K562 (cell line): ENCODE results near the gene METAP2. TPM values are rescaled to one million over a fixed set of nuclear protein-coding genes. Genes with fewer than 3 reads are reported as not detected.

ENCODE experiments used
- ELF2 ChIP-seq: fragments of 250-450 bp; sonication (Bioruptor Pico); IDR thresholded peaks from 2 replicates; pipeline ENCODE4 v1.5.0; 2021; ENCODE audit warnings: mild to moderate bottlenecking
- ERF ChIP-seq: fragments of 450-650 bp; formaldehyde crosslinking; IDR thresholded peaks from 2 replicates; pipeline ENCODE4 v1.4.0; 2020; ENCODE audit warnings: mild to moderate bottlenecking, mixed read lengths
- ESRRA ChIP-seq: fragments of 450-650 bp; IDR thresholded peaks from 2 replicates; pipeline ENCODE4 v1.6.1; 2014; ENCODE audit warnings: low read depth, mild to moderate bottlenecking, moderate library complexity, borderline replicate concordance
- GABPA ChIP-seq: fragments of 200-800 bp; sonication (Bioruptor generic); conservative IDR thresholded peaks from 2 replicates; pipeline ENCODE4 v1.6.1; 2016; ENCODE audit warnings: low read depth, missing genetic modification characterization, missing compliant biosample characterization
- HMGN3 ChIP-seq: IDR thresholded peaks from 2 replicates; pipeline ENCODE4 v1.6.1; 2011; ENCODE audit warnings: borderline replicate concordance, low read depth, mild to moderate bottlenecking, mixed read lengths, low read length; ENCODE audit not compliant: insufficient read length; ENCODE audit errors: extremely low read depth
- IFI16 ChIP-seq: fragments of 250-450 bp; sonication (Bioruptor Pico); IDR thresholded peaks from 2 replicates; pipeline ENCODE4 v2.1.2; 2022; ENCODE audit warnings: mild to moderate bottlenecking, inconsistent platforms
- IRF1 ChIP-seq: sonication (generic); formaldehyde crosslinking; IDR thresholded peaks from 2 replicates; pipeline ENCODE4 v1.8.0; 2022; ENCODE audit warnings: missing genetic modification reagents, mild to moderate bottlenecking, borderline replicate concordance
- JUN ChIP-seq, 2 experiments: sonication (generic) in 1 of 2; formaldehyde crosslinking in 1 of 2; IDR thresholded peaks; 2 replicates each; pipeline versions ENCODE4 v1.6.1 to v1.8.0; 2012 to 2022; ENCODE audit warnings: borderline replicate concordance in 2 of 2, mild to moderate bottlenecking in 2 of 2, improper control_type of control experiment in 1 of 2, low read depth in 1 of 2, low read length in 1 of 2, missing genetic modification reagents in 1 of 2
- KDM2B ChIP-seq: fragments of 250-450 bp; sonication (Bioruptor Pico); IDR thresholded peaks from 2 replicates; pipeline ENCODE4 v1.8.0; 2021; ENCODE audit warnings: mild to moderate bottlenecking, moderate library complexity
- NFATC3 ChIP-seq: fragments of 450-650 bp; IDR thresholded peaks from 2 replicates; pipeline ENCODE4 v1.6.1; 2017; ENCODE audit warnings: mild to moderate bottlenecking
- RFX7 ChIP-seq: fragments of 250-450 bp; sonication (Bioruptor Pico); IDR thresholded peaks from 2 replicates; pipeline ENCODE4 v1.5.1; 2021; ENCODE audit warnings: mild to moderate bottlenecking
- SMC3 ChIP-seq: conservative IDR thresholded peaks from 2 replicates; pipeline ENCODE4 v1.6.1; 2011; ENCODE audit warnings: low read depth, low read length, improper control_type of control experiment; ENCODE audit not compliant: insufficient read depth
- TRIM28 ChIP-seq: fragments of 450-650 bp; IDR thresholded peaks from 2 replicates; pipeline ENCODE4 v1.6.1; 2017
- ZNF134 ChIP-seq: fragments of 250-450 bp; sonication (Bioruptor Pico); conservative IDR thresholded peaks from 2 replicates; pipeline ENCODE4 v1.4.0; 2020
- ZNF23 ChIP-seq: fragments of 250-450 bp; sonication (Bioruptor Pico); IDR thresholded peaks from 2 replicates; pipeline ENCODE4 v1.4.0; 2020; ENCODE audit warnings: mild to moderate bottlenecking
- ZNF431 ChIP-seq: sonication (generic); formaldehyde crosslinking; IDR thresholded peaks from 2 replicates; pipeline ENCODE4 v1.8.0; 2022; ENCODE audit warnings: mild to moderate bottlenecking, missing genetic modification reagents
- ZNF695 ChIP-seq: fragments of 450-650 bp; formaldehyde crosslinking; IDR thresholded peaks from 2 replicates; pipeline ENCODE4 v1.4.0; 2020; ENCODE audit warnings: mild to moderate bottlenecking, moderate library complexity
- polyA plus RNA-seq, 8 experiments: library from polyadenylated mRNA; depleted of rRNA in 4 of 8; stranded (reverse) in 5 of 8; unstranded in 3 of 8; fragments of >200 nt; fragmentation: Nextera tagmentation in 2 of 8; fragmentation: Illumina TruSeq in 1 of 8; extraction: Ambion mirVana in 2 of 8; extraction: Trizol in 1 of 8; gene quantifications; 2 replicates each; pipeline versions ENCODE4 v1.2.1 to v1.2.3, GENCODE V29; 2011 to 2014; ENCODE audit warnings: inconsistent platforms in 1 of 8, missing spikeins in 1 of 8
- total RNA-seq, 7 experiments: library from RNA; depleted of rRNA in 6 of 7; stranded (reverse); fragments of >200 nt in 6 of 7; fragmentation: Illumina TruSeq in 2 of 7; extraction: Trizol in 2 of 7; gene quantifications; 2 replicates each; pipeline versions ENCODE4 v1.2.1 to v1.2.3, GENCODE V29; 2011 to 2021; ENCODE audit warnings: low replicate concordance in 1 of 7
- TF ChIP-seq, protein P1 (sequence below), 3 experiments: fragments of 200-800 bp in 1 of 3; sonication (Bioruptor generic) in 1 of 3; sonication (generic) in 1 of 3; formaldehyde crosslinking in 1 of 3; IDR thresholded peaks; 2 replicates each; pipeline versions ENCODE4 v1.6.1 to v1.8.0; 2016 to 2022; ENCODE audit warnings: mild to moderate bottlenecking in 2 of 3, missing compliant biosample characterization in 2 of 3, missing genetic modification characterization in 2 of 3, missing genetic modification reagents in 1 of 3
- TF ChIP-seq, protein P2 (sequence below): sonication (generic); formaldehyde crosslinking; IDR thresholded peaks from 2 replicates; pipeline ENCODE4 v1.5.0; 2020; ENCODE audit warnings: missing genetic modification reagents
- TF ChIP-seq, protein P3 (sequence below), 2 experiments: IDR thresholded peaks in 1 of 2; conservative IDR thresholded peaks in 1 of 2; 2 replicates each; pipeline ENCODE4 v1.6.1; 2016; ENCODE audit warnings: low read depth in 2 of 2, mild to moderate bottlenecking in 1 of 2, missing compliant biosample characterization in 1 of 2, missing genetic modification characterization in 1 of 2, moderate library complexity in 1 of 2

Gene METAP2
- total and polyA plus RNA-seq, 9 of the 15 experiments (the other 6 are each of a cell fraction or from before 2014, with no cell fraction given) = 75.5 to 205 (median 164) TPM

GRCh38 chr12:95473884-95474659, at the start of gene METAP2 (continued):
- no peak for TF ChIP-seq TRIM28
- peak; percentile 93 for TF ChIP-seq GABPA (tag)
- TF ChIP-seq ZNF695 (CRISPR knock-in tag) = no peak
- TF ChIP-seq NFATC3 = no peak
- no peak for TF ChIP-seq KDM2B (CRISPR knock-in tag)
- peak; percentile 49; the same call in 1 of the 2 replicates for TF ChIP-seq ZNF431 (CRISPR knock-in tag)
- TF ChIP-seq IFI16 (CRISPR knock-in tag) = no peak
- TF ChIP-seq ZNF23 (CRISPR knock-in tag) = no peak
- TF ChIP-seq ZNF134 (CRISPR knock-in tag) = no peak
- no peak for TF ChIP-seq RFX7
- TF ChIP-seq, protein P1, sequence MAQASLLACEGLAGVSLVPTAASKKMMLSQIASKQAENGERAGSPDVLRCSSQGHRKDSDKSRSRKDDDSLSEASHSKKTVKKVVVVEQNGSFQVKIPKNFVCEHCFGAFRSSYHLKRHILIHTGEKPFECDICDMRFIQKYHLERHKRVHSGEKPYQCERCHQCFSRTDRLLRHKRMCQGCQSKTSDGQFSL (CRISPR knock-in tag; IDR thresholded peaks at IDR 0.05) = 0 out of 2 replicates have a peak, but pooled peaks have one; percentile 35
- TF ChIP-seq, protein P1 (tag; IDR thresholded peaks at IDR 0.05) = no peak
- TF ChIP-seq, protein P2, sequence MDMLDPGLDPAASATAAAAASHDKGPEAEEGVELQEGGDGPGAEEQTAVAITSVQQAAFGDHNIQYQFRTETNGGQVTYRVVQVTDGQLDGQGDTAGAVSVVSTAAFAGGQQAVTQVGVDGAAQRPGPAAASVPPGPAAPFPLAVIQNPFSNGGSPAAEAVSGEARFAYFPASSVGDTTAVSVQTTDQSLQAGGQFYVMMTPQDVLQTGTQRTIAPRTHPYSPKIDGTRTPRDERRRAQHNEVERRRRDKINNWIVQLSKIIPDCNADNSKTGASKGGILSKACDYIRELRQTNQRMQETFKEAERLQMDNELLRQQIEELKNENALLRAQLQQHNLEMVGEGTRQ (CRISPR knock-in tag) = no peak
- no peak for TF ChIP-seq IRF1 (CRISPR knock-in tag)
- TF ChIP-seq ESRRA = peak; percentile 36; the same call in 1 of the 2 replicates
- TF ChIP-seq, protein P3, sequence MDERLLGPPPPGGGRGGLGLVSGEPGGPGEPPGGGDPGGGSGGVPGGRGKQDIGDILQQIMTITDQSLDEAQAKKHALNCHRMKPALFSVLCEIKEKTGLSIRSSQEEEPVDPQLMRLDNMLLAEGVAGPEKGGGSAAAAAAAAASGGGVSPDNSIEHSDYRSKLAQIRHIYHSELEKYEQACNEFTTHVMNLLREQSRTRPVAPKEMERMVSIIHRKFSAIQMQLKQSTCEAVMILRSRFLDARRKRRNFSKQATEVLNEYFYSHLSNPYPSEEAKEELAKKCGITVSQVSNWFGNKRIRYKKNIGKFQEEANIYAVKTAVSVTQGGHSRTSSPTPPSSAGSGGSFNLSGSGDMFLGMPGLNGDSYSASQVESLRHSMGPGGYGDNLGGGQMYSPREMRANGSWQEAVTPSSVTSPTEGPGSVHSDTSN (CRISPR knock-in tag; IDR thresholded peaks at IDR 0.05; ENCODE audit: low read depth) = no peak
- TF ChIP-seq, protein P3 (tag; conservative IDR thresholded peaks at IDR 0.05; ENCODE audit: low read depth) = no peak
- no peak for TF ChIP-seq ELF2
- TF ChIP-seq HMGN3 = peak; percentile 90
- TF ChIP-seq ERF = no peak
- TF ChIP-seq SMC3 = no peak
- TF ChIP-seq JUN (IDR thresholded peaks at IDR 0.05; ENCODE audit: borderline replicate concordance, low read depth, low read length) = peak; percentile 21; the same call in 1 of the 2 replicates
- TF ChIP-seq JUN (CRISPR knock-in tag; IDR thresholded peaks at IDR 0.05; ENCODE audit: borderline replicate concordance) = no peak
